ENCODE data around the gene SORCS1.

Gene SORCS1

GRCh38 chr10:106636766-106637491 is 527.6 kb downstream of the SORCS1 start:
- DNase-seq: no peak

DNA sequence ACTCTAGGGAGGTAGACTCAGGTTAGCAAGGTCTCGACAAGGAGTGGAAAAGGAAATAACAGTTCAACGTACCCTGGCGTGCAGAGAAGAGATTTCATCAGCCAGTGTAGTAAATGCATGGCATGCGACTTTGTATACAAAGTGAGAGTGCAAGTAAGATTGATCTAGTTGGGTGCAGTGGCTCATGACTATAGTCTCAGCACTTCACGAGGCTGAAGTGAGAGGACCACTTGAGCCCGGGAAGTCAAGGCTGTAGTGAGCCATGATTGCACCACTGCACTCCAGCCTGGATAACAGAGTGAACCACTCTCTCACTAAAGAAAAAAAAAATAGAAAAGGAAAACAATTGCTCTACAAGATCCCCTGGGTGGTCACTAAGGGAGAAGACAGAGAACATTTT is 528.6 kb downstream of the SORCS1 start:
- no peak for DNase-seq

- DNase-seq: no peak
Measured at GRCh38 chr10:106631016-106631702, 533.3 kb downstream of the SORCS1 start.

- no peak for DNase-seq
Measured at GRCh38 chr10:106626371-106626770, 538.1 kb downstream of the SORCS1 start.

DNA sequence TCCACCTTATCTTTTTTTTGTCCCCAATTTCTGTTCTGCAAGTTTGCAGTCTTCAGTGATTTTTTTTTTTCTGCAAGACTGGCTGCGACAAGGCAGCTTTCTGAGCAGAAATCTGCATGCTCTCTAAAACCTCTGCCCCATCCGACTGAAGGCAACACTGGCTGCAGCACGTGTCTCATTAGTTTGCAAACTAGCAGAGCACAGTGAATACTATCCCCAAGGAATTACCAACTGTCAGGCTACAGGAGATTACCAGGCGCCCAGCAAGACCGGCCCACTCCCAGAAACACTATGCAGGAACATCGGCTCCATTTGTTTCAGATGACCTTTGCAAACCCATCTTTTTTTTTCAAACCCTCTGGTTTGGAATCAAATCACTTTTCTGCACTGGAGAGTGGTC is 538.8 kb downstream of the SORCS1 start:
- no peak for DNase-seq

DNA sequence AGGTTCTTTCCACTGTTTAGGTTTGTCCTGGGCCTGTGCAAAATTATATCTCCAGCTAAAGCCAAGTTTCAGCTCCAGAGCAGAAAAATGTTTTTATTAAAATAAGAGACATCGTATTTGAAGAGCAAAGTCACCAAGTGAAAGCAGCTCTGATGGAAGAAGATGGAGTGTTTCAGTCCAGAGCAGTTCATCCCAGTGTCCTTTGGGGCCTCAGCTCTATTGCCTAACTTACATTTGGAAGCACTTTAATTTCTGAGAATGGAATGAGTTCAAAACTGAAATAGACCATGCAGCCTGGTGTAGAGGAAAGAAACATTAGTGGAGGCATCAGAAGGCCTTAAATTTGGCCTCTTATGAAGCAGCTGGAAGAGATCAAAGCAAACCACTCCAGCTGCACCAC is 545.2 kb downstream of the SORCS1 start:
- DNase-seq: no peak

DNA sequence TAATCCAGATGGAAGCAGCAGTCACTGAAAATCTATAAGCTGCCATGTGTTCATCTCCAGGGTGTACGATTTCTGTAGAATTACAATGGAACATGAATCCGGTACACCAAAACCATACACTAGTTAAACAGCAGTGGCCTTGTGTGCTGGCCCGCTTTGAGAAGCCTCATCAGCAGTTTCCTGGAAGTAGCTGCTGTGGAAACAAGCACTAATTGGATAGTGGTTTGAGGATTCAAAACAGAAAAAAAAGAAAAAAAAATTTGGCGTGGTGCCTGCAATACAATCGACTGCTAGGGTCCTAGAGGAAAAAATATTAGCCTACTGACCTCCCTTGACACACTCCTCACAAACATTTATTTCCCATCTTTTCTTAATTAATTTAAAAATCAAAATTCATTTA is 545.9 kb downstream of the SORCS1 start:
- DNase-seq: no peak

DNA sequence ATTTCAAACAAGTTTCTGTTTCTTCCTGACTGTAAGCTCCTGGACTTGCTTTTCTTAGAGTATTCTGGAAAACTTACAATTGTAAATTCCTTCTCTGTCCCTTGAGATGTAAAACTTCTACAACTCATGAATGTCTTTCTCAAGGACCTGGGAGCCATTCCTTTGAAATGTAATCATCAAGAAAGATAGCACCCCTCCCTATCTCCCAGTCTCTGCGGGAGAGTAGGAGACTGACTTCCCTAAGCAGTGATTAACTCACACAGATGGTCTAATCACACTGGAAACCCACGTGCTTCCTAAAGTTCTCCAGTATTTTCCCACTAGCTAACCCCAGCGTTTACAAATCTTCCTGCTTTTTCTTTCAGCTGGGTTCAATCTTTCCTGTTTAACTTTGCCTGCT is 549.4 kb downstream of the SORCS1 start:
- no peak for DNase-seq

- DNase-seq: no peak
Measured at GRCh38 chr10:106614293-106614692, 550.2 kb downstream of the SORCS1 start.

GRCh38 chr10:106612381-106612780 is 552.1 kb downstream of the SORCS1 start:
- no peak for DNase-seq

DNA sequence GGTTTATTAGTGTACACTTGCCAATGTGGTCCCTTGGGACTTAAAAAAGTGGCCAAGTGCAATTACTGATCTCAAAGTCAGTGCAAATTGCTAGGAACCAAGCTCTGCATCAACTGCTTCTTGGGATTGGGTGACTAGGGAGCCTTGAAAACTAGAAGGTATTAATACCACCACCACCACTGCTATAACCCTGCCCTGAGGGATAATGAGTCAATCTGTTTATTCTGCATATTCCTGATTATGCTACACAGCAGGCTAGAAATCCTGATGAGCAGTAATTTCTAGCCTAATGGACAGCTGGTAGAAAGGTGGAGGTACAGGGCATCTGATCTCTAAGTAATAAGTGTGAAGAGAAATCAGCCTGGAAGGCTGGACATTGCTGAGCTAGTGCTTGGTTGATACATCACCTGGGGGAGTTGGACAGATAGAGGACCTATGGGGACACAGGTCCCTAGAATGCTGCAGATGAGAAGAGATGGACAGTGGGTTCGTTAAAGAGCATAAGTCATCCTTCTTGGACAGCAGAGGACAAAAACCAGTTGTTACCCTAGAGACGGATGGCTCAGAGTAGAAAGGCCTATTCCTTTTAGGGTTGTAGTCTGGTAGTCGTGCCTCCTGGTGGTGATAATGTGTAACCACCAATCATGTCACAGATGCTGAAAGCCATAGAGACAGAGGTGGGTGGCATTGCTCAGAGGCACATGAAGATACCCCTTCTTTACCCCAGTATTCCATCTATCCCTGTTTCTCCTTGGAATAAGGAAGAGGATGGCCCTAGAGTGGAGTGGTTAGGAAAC is 554.8 kb downstream of the SORCS1 start:
- DNase-seq: no peak

GRCh38 chr10:106608066-106608465 is 556.4 kb downstream of the SORCS1 start:
- no peak for DNase-seq

DNA sequence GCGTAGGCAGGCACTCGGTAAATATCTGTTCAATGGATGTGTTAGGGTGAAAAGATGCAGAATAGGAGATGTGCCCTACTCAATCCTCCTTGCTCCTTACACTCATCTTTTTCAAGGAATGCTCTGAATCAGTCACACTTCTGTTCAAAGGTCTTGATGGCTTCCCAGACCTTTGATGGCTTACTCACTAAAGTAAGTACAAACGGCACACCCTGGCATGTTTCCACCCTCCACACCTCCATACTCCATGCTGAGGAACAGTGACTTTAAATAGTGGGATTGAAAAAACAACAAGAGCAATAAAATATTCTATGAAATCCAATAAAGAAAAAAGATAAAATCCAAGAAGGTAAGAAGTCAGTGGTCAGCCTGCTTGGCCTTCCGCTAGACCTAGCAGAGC is 569.2 kb downstream of the SORCS1 start:
- DNase-seq: no peak

- DNase-seq: no peak
Measured at GRCh38 chr10:106593876-106594275, 570.6 kb downstream of the SORCS1 start.

- no peak for DNase-seq
Measured at GRCh38 chr10:106592396-106592795, 572.1 kb downstream of the SORCS1 start.

DNA sequence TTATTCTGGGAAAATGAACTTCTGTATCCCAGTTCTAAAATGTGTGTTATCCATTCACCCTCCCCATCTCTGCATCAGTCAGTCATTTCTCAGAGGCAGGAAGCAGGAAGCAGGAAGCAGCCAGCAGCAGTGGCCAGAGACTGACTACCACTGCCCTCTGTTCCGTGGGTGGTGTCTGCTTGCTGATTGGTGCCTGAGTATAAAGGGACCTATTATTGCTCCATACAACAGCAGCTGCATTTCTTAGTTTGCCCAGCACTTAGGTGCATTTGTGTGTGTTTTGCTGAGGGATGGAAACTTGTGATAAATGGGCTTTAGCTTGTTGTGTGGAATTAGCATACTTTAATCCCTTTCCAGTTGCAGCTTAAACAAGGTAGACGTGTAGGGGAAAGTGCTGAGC is 582.2 kb downstream of the SORCS1 start:
- DNase-seq: no peak

GRCh38 chr10:106577756-106578155 is 586.8 kb downstream of the SORCS1 start:
- DNase-seq: no peak

- no peak for DNase-seq
Measured at GRCh38 chr10:106577266-106577665, 587.2 kb downstream of the SORCS1 start.

DNA sequence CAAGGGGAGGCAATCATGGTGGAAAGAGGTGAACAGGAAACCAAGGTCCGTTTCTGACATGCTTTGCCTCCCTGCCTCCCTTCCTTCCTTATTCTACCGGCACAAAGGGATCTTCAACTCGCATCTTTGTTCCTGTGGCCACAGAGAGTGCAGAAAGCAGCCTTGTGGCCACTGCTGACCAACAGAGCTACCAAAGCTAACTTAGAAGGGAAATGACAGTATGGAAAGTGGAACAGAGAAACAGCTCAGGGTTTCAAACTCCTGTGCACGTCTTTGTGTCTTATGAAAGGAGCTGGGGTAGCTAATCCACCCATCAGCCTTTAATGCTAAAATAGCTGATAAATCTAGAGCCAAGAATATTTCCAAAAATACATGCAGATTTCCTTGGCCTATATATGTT is 588.0 kb downstream of the SORCS1 start:
- no peak for DNase-seq

- no peak for DNase-seq
Measured at GRCh38 chr10:106573106-106573505, 591.4 kb downstream of the SORCS1 start.

- no peak for DNase-seq
Measured at GRCh38 chr10:106571192-106571946, 593.1 kb downstream of the SORCS1 start.

- no peak for DNase-seq
Measured at GRCh38 chr10:106570268-106570667, 594.2 kb downstream of the SORCS1 start.

DNA sequence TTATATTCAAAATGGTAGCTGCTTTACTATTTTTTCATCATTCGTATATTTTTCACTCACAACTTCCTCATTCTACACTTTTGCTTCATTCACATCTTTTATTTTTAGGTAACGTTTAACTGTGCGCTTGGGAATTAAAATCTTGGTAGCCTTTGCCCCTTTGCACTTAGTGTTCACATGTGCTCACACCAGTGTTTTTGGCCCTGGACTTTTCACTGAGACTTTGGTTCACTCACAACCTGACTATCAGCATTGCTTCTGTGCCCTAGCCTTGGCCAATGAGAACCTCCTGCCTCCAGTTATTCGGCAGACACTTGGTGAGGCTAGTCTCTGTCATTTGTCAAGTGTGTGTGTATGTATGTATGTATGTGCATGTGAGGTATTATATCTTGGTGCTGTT is 596.9 kb downstream of the SORCS1 start:
- DNase-seq: no peak

Data from GF-D8 (cell line).